ENCODE measurements around the gene ITFG1. TPM values are rescaled to one million over a fixed set of nuclear protein-coding genes. Genes with fewer than 3 reads are reported as not detected.
"Not testable (repeated sequence)": the region's sequence is repeated elsewhere in the genome, so short reads cannot be mapped to it uniquely, and the experiment has no call there.

ITFG1 gene
- total and polyA plus RNA-seq, 5 donors = 51.7 to 72.6 (median 63.4) TPM

DNA sequence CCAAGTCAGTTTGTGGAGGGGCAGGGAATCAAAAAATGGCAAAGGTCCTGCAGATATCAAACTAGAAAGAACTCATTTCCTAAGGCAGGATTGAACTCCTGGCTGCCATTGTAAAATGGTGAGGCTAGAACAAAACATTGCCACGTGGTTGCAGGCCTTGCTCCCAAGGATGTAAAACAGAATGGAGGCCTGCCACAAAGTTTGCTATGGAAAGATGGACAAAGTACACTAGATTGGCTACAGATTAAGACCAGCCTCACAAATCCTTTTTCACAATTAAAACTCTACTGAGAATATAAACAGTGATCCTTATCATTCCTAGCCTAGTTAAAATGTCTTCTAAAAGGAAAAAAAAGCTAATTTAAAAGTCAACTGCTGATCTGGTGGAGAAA, 31.2 kb upstream of the ITFG1 start:
- intact Hi-C loops (cut with DNase I) = no loop called here
- peaks cover 1% of the 10 kb centered on the region for H3K4me1 ChIP-seq (ENCODE audit: control insufficient read depth, insufficient read depth, low read length)
- DNase-seq (no peak), ATAC-seq (no peak)
- H3K27ac ChIP-seq (ENCODE audit: low read length) = no peak overlapping the region
- no peaks in the 10 kb centered on the region for H3K27me3 ChIP-seq (ENCODE audit: control insufficient read depth, insufficient read depth)
- 65% methylated on average over 1 of the region's 1 CpG for WGBS
- H3K4me3 ChIP-seq (ENCODE audit: low read length) = no peak overlapping the region
- H3K9me3 ChIP-seq (ENCODE audit: control insufficient read depth, low read length) = no peaks in the 10 kb centered on the region

DNA sequence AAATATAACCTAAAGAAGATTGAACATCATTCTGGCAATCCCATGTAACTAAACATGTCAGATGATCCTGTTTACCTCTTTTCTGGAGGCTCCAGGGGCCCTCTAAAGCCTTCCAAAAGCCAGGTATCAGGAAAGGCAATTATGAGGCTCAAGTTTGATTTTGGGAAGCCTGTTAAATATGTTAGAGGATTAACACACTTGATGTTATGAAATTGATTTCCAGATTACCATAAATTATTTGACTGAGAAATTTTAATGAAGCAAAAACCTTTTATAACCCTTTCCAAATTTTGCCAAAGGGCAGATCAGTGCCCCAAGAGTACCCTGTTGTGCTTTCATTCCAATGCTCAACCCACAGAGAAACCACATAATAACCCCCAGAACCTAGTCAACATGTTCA, 29.6 kb upstream of the ITFG1 start:
- Histone ChIP-seq H3K4me1 (ENCODE audit: control insufficient read depth, insufficient read depth, low read length) (peaks cover 1% of the 10 kb centered on the region), H3K27ac (ENCODE audit: low read length) (no peak overlapping the region), H3K27me3 (ENCODE audit: control insufficient read depth, insufficient read depth) (no peaks in the 10 kb centered on the region), H3K9me3 (ENCODE audit: control insufficient read depth, low read length) (no peaks in the 10 kb centered on the region), H3K4me3 (ENCODE audit: low read length) (no peak overlapping the region)
- no peak for ATAC-seq
- intact Hi-C loops (cut with DNase I) = no loop called here
- no peak for DNase-seq

DNA sequence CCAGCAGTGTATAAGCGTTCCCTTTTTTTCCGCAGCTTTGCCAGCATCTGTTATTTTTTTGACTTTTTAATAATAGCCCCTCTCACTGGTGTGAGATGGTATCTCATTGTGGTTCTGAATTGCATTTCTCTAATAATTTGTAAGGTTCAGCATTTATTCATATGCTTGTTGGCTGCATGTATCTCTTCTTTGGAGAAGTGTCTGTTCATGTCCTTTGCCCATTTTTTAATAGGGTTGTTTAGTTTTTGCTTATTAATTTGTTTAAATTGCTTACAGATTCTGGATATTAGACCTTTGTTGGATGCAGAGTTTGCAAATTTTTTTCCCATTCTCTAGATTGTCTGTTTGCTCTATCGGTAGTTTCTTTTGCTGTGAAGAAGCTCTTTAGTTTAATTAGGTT, 27.2 kb upstream of the ITFG1 start:
- intact Hi-C loops (cut with DNase I) = no loop called here
- Histone ChIP-seq H3K4me1 (ENCODE audit: control insufficient read depth, insufficient read depth, low read length) (no peaks in the 10 kb centered on the region), H3K27me3 (ENCODE audit: control insufficient read depth, insufficient read depth) (no peaks in the 10 kb centered on the region), H3K4me3 (ENCODE audit: low read length) (no peak overlapping the region), H3K9me3 (ENCODE audit: control insufficient read depth, low read length) (no peaks in the 10 kb centered on the region), H3K27ac (ENCODE audit: low read length) (no peak overlapping the region)
- DNase-seq (no peak), ATAC-seq (no peak)
- WGBS = 98% methylated on average over 3 of the region's 3 CpGs

DNA sequence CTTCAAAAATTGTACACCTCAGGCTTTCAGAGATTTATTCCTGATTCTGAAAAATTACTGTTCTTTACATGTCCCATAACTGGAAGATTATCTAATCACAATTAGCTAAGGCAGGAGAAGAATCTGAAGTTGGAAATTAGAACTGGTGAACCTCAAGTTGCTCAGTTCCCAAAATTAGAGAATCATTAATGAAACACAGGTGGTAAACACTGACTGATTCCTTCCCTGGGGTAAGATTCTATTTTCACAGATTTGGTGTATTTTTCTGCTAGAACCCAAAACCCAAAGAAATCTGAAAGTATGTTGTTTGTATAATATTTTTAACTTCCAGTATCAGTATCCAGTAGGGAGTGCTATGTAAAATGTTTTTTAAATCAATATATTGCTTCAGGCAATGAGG, 26.0 kb upstream of the ITFG1 start:
- Histone ChIP-seq H3K27ac (ENCODE audit: low read length) (no peak overlapping the region), H3K9me3 (ENCODE audit: control insufficient read depth, low read length) (no peaks in the 10 kb centered on the region), H3K4me3 (ENCODE audit: low read length) (no peak overlapping the region), H3K27me3 (ENCODE audit: control insufficient read depth, insufficient read depth) (no peaks in the 10 kb centered on the region), H3K4me1 (ENCODE audit: control insufficient read depth, insufficient read depth, low read length) (peaks cover under 1% of the 10 kb centered on the region)
- ATAC-seq = no peak
- intact Hi-C loops (cut with DNase I) = no loop called here
- DNase-seq = no peak

DNA sequence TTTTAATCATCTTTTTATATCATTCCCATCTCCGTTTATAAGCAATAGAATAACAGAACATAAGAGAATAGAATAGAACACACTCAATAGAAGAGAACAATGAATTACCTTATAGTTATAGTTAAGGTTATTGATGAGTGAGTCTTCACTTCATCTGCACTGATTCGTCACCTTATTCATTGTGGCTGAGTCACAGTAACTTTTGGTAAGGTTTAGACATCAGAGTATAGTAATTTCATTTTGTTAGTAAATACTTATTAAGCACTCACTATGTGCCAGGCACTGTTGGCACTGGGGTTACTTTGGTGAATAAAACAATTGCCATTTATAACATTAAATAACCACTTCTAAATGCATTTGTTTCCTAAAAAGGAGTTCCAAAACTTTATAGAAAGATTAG, 22.8 kb upstream of the ITFG1 start:
- Histone ChIP-seq H3K27ac (ENCODE audit: low read length) (no peak overlapping the region), H3K4me3 (ENCODE audit: low read length) (no peak overlapping the region), H3K9me3 (ENCODE audit: control insufficient read depth, low read length) (no peaks in the 10 kb centered on the region), H3K4me1 (ENCODE audit: control insufficient read depth, insufficient read depth, low read length) (peaks cover 7% of the 10 kb centered on the region), H3K27me3 (ENCODE audit: control insufficient read depth, insufficient read depth) (no peaks in the 10 kb centered on the region)
- DNase-seq (no peak), ATAC-seq (no peak)
- intact Hi-C loops (cut with DNase I) = no loop called here
- 97% methylated on average over 2 of the region's 2 CpGs for WGBS

DNA sequence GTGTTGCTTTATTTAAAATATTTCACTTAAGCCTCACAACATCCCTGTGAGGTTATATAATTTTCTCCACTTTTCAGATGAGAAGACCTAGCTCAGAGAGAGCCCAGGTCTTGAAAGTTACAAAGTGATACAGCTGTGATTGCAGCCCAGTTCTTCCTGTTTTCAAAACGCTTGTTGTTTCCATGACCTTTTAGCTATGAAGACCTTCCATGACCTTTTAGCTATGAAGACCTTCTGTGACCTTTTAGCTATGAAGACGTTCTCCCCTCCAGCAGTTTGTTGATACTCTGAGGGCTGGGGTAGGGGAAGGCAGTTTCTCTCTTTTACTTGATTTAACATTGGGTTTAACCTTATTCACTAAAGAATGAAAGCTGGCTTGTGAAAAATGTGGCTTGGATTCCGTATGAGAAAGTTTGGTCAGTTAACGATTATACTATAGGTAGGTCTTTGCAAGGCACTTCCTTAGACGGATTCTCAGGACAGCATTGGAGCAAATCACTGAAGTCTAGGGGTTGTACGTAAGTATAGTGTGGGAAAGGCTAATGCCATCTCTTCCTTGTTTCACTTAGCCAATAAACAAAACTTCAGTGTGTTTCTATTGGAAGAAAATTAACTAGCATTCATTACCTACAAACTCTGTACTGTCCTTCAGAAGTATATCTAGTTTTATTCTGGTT, 21.0 kb upstream of the ITFG1 start:
- no peak for DNase-seq
- WGBS = 72% methylated on average over 6 of the region's 6 CpGs
- ATAC-seq = peak in 1 of 2 donors; percentile 23
- Histone ChIP-seq H3K27ac (ENCODE audit: low read length) (no peak overlapping the region), H3K27me3 (ENCODE audit: control insufficient read depth, insufficient read depth) (no peaks in the 10 kb centered on the region), H3K4me1 (ENCODE audit: control insufficient read depth, insufficient read depth, low read length) (peaks cover 7% of the 10 kb centered on the region), H3K4me3 (ENCODE audit: low read length) (no peak overlapping the region), H3K9me3 (ENCODE audit: control insufficient read depth, low read length) (no peaks in the 10 kb centered on the region)
- intact Hi-C loops (cut with DNase I) = no loop called here

DNA sequence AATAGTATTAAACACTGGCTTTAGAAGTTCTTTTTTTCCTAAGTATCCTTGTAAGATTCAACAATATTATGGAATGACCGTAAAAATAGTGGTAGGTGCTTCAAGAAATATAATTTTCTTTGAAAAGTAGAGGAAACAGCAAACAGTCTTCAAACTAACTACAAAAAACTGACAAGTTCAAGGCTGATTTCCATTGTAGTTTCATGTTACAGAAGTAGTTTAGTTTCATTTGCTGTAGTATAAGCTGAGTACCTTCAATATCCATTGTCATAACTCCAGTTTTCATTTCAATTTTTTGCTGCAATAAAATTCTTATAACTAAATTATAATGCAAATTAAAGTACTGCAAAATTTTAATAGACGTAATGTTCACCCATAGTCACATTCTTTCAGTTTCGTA, 19.5 kb upstream of the ITFG1 start:
- no peak overlapping the region for H3K27ac ChIP-seq (ENCODE audit: low read length)
- 97% methylated on average over 3 of the region's 3 CpGs for whole genome bisulfite sequencing
- H3K4me1 ChIP-seq (ENCODE audit: control insufficient read depth, insufficient read depth, low read length) = peaks cover 8% of the 10 kb centered on the region
- ATAC-seq = no peak
- no peak overlapping the region for H3K4me3 ChIP-seq (ENCODE audit: low read length)
- no peak for DNase-seq
- H3K27me3 ChIP-seq (ENCODE audit: control insufficient read depth, insufficient read depth) = no peaks in the 10 kb centered on the region
- no peaks in the 10 kb centered on the region for H3K9me3 ChIP-seq (ENCODE audit: control insufficient read depth, low read length)
- intact Hi-C loops (cut with DNase I) = no loop called here

DNA sequence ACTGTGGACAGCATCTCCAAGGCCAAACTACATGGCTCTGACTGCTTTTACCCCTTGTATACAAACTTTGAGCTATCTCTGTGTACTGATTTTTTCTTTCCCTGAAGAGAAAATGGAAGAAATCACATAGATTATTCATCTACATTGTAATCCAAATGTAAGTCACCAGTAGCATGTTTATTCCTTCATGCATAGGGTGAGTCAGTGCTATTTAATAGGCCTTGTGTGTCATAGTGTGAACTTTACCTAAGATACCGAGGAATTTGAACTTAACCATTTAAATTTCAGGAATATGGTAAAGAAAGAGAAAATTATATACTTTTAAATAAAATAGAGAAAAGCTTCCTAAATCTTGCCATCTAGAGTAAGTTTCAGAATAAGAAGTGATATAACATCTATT, 16.8 kb upstream of the ITFG1 start:
- no peak for DNase-seq
- Histone ChIP-seq H3K9me3 (ENCODE audit: control insufficient read depth, low read length) (no peaks in the 10 kb centered on the region), H3K4me1 (ENCODE audit: control insufficient read depth, insufficient read depth, low read length) (peaks cover 8% of the 10 kb centered on the region), H3K27ac (ENCODE audit: low read length) (no peak overlapping the region), H3K4me3 (ENCODE audit: low read length) (no peak overlapping the region), H3K27me3 (ENCODE audit: control insufficient read depth, insufficient read depth) (no peaks in the 10 kb centered on the region)
- 86% methylated on average over 1 of the region's 1 CpG for WGBS
- intact Hi-C loops (cut with DNase I) = no loop called here
- ATAC-seq = no peak

DNA sequence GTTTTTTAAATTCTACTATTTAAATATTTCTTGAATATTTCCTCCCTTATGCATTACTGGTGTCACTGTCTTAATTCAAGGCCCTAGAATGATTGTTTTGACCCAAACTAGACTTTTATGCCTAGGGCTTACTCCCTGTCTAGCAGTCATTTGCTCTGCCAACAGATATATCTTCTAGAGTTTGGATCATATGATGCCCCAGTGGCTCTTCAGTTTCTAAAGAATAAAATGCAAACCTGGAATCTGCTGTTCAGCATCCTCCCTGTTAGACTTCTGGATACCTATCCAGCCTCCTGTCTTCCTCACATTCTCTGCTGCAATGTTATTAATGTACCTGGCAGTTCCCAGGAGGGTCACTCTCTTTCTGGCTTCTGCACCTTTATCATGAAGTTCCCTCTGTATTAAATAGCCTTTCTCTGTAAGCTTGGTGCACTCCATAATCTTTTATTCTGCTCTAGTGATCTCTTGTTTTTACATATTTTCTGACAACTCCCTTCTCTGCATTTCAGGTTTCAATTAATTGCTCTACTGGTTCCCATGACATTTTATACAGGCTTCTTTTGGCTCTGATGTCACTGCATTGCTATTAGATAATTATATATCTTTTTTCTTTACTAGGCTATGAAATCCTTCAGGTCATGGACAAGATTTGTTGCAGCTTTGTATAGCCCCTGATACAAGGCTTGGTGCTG, 15.9 kb upstream of the ITFG1 start:
- peaks cover 7% of the 10 kb centered on the region for H3K4me1 ChIP-seq (ENCODE audit: control insufficient read depth, insufficient read depth, low read length)
- no peak overlapping the region for H3K4me3 ChIP-seq (ENCODE audit: low read length)
- H3K9me3 ChIP-seq (ENCODE audit: control insufficient read depth, low read length) = no peaks in the 10 kb centered on the region
- intact Hi-C loops (cut with DNase I) = no loop called here
- no peak overlapping the region for H3K27ac ChIP-seq (ENCODE audit: low read length)
- ATAC-seq = no peak
- H3K27me3 ChIP-seq (ENCODE audit: control insufficient read depth, insufficient read depth) = no peaks in the 10 kb centered on the region
- no peak for DNase-seq

DNA sequence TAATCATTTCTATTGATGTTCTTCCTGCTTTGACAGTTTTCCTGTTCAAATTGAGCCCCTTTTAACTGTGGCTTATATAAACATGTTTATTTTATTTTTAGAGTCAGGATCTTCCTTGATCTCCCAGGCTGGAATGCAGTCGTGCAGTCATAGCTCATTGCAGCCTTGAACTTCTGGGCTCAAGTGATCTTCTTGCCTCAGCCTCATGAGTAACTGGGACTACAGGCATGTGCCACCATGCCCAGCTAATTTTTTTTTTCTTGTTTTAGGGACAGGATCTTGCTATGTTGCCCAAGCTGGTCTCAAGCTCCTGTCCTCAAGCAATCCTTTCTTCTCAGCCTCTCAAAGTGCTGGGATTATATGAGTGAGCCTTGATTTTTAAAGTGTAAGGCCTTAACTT, 14.9 kb upstream of the ITFG1 start:
- peaks cover 9% of the 10 kb centered on the region for H3K4me1 ChIP-seq (ENCODE audit: control insufficient read depth, insufficient read depth, low read length)
- 20% methylated on average over 1 of the region's 1 CpG for WGBS
- ATAC-seq (no peak), DNase-seq (no peak)
- no peaks in the 10 kb centered on the region for H3K27me3 ChIP-seq (ENCODE audit: control insufficient read depth, insufficient read depth)
- H3K4me3 ChIP-seq (ENCODE audit: low read length) = no peak overlapping the region
- H3K27ac ChIP-seq (ENCODE audit: low read length) = peak overlapping the region; percentile 37
- intact Hi-C loops (cut with DNase I) = no loop called here
- no peaks in the 10 kb centered on the region for H3K9me3 ChIP-seq (ENCODE audit: control insufficient read depth, low read length)

DNA sequence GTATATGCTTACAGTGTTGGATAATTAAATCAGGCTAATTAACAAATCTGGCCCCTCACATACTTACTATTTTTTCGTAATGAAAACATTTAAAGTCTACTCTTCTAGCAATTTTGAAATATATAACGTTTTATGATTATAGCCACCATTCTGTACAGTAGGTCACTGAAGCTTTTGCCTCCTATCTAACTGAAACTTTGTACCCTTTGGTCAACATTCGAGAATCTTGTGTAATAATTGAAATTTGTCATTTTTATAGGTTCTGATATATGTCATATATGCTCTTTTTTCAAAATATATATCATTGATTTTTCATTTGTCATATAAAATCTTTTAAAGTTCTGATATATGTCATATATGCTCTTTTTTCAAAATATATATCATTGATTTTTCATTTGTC, 12.9 kb upstream of the ITFG1 start:
- no peaks in the 10 kb centered on the region for H3K9me3 ChIP-seq (ENCODE audit: control insufficient read depth, low read length)
- 93% methylated on average over 3 of the region's 3 CpGs for WGBS
- peaks cover 5% of the 10 kb centered on the region for H3K4me1 ChIP-seq (ENCODE audit: control insufficient read depth, insufficient read depth, low read length)
- ATAC-seq = no peak
- intact Hi-C loops (cut with DNase I) = no loop called here
- no peak overlapping the region for H3K4me3 ChIP-seq (ENCODE audit: low read length)
- DNase-seq = no peak
- no peaks in the 10 kb centered on the region for H3K27me3 ChIP-seq (ENCODE audit: control insufficient read depth, insufficient read depth)
- no peak overlapping the region for H3K27ac ChIP-seq (ENCODE audit: low read length)

DNA sequence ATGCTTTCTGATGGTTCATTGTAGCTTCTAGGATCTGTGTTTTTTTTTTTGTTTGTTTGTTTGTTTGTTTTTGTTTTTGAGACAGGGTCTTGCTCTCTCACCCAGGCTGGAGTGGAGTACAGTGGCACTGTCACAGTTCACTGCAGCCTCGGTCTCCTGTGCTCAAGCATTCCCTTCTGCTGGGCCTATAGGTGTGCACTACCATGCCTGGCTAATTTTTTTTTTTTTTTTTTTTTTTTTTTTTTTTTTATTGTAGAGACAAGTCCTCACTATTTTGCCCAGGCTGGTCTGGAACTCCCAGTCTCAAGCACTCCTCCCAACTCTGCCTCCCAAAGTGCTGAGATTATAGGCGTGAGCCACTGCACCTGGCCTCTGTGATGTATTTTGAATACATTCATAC, 12.1 kb upstream of the ITFG1 start:
- DNase-seq; H3K4me3 ChIP-seq (ENCODE audit: low read length); intact Hi-C loops (cut with DNase I); H3K27ac ChIP-seq (ENCODE audit: low read length); H3K4me1 ChIP-seq (ENCODE audit: control insufficient read depth, insufficient read depth, low read length); H3K9me3 ChIP-seq (ENCODE audit: control insufficient read depth, low read length); H3K27me3 ChIP-seq (ENCODE audit: control insufficient read depth, insufficient read depth); ATAC-seq: not testable (repeated sequence)
- 90% methylated on average over 2 of the region's 2 CpGs for whole genome bisulfite sequencing
